Peyer's patch (tissue), 4 donors: ENCODE results near the gene UBL4B.
A peak's percentile ranks its signal among the peaks of the same experiment; 100 is the strongest.

ENCODE experiments used
- CTCF ChIP-seq, 6 experiments: fragments of 450-650 bp in 4 of 6; fragments of 200-600 bp in 2 of 6; sonication (generic) in 1 of 6; IDR thresholded peaks; one replicate each; pipeline ENCODE4 v1.5.1; 2017 to 2019; ENCODE audit warnings: antibody characterized with exemption in 6 of 6, mild to moderate bottlenecking in 3 of 6, moderate library complexity in 1 of 6
- POLR2A ChIP-seq, 2 donors: fragments of 450-650 bp; IDR thresholded peaks; one replicate each; pipeline ENCODE4 v1.5.1; 2017; ENCODE audit warnings: antibody characterized with exemption in 2 of 2, mild to moderate bottlenecking in 2 of 2, moderate library complexity in 2 of 2

- TF ChIP-seq CTCF (IDR thresholded peaks at IDR 0.05) (peak in 5 of 6 experiments; percentile 63 to 95 (median 85)), POLR2A (IDR thresholded peaks at IDR 0.05) (no peak)
These were observed 6.0 kb upstream of the UBL4B start for GRCh38 chr1:110106013-110106941.
